Suprapubic skin (tissue), 4 donors: ENCODE data around the gene GBF1. TPM values are rescaled to one million over a fixed set of nuclear protein-coding genes. Genes with fewer than 3 reads are reported as not detected.

Source experiments
- DNase-seq, 2 donors: peaks; one replicate each; pipeline ENCODE4 v3.0.0-alpha.2; 2019; ENCODE audit warnings: low spot score in 2 of 2
- H3K27ac ChIP-seq: fragments of 200-600 bp; sonication (generic); one replicate; pipeline ENCODE4 v1.5.1; 2019
- H3K27me3 ChIP-seq: fragments of 200-600 bp; sonication (generic); one replicate; pipeline ENCODE4 v1.5.1; 2019
- H3K36me3 ChIP-seq: fragments of 200-600 bp; sonication (generic); one replicate; pipeline ENCODE4 v1.5.1; 2019
- H3K4me1 ChIP-seq: fragments of 200-600 bp; sonication (generic); one replicate; pipeline ENCODE4 v1.5.1; 2019
- H3K4me3 ChIP-seq: fragments of 200-600 bp; sonication (generic); one replicate; pipeline ENCODE4 v1.5.1; 2019; ENCODE audit warnings: mild to moderate bottlenecking
- H3K9me3 ChIP-seq: fragments of 200-600 bp; sonication (generic); one replicate; pipeline ENCODE4 v1.5.1; 2019
- EP300 ChIP-seq: sonication (generic); formaldehyde crosslinking; IDR thresholded peaks from one replicate; pipeline ENCODE4 v1.6.1; 2017; ENCODE audit warnings: antibody characterized with exemption
- POLR2A ChIP-seq, 2 donors: fragments of 450-650 bp; IDR thresholded peaks; one replicate each; pipeline ENCODE4 v1.6.1; 2017; ENCODE audit warnings: antibody characterized with exemption in 2 of 2, mild to moderate bottlenecking in 2 of 2, moderate library complexity in 2 of 2
- POLR2AphosphoS5 ChIP-seq, 3 donors: sonication (generic); formaldehyde crosslinking; IDR thresholded peaks; one replicate each; pipeline ENCODE4 v1.6.1; 2017; ENCODE audit warnings: antibody characterized with exemption in 3 of 3
- WGBS: methylation state at CpG from one replicate; pipeline ENCODE4 v1.1.5; 2018; 5-methylcytosine and 5-hydroxymethylcytosine counted together
- total RNA-seq, 4 donors: library from RNA; depleted of rRNA; stranded (reverse); fragments of >200 nt; gene quantifications; one replicate each; pipeline ENCODE4 v1.1.0, GENCODE V29; 2016
- TF ChIP-seq, protein P1 (sequence below), 2 donors: fragments of 200-600 bp in 1 of 2; fragments of 450-650 bp in 1 of 2; sonication (generic) in 1 of 2; IDR thresholded peaks; one replicate each; pipeline ENCODE4 v1.5.1; 2016 to 2019; ENCODE audit warnings: antibody characterized with exemption in 2 of 2, mild to moderate bottlenecking in 1 of 2, moderate library complexity in 1 of 2

The GBF1 gene
- total RNA-seq, 4 donors from 2014 or later: 31.0 to 56.1 (median 43.9) TPM

GRCh38 chr10:102280397-102281101 lies 35.2 kb downstream of the GBF1 start:
- DNase-seq: no peak
- no peak overlapping the region for H3K4me3 ChIP-seq
- WGBS: 5% methylated on average over 3 of the region's 3 CpGs

GRCh38 chr10:102281102-102281487 lies 35.8 kb downstream of the GBF1 start:
- Histone ChIP-seq H3K4me3 (no peak overlapping the region), H3K4me1 (peaks cover 44% of the 10 kb centered on the region), H3K27me3 (no peaks in the 10 kb centered on the region), H3K27ac (no peak overlapping the region), H3K36me3 (peaks cover 9% of the 10 kb centered on the region), H3K9me3 (no peaks in the 10 kb centered on the region)
- no peak for DNase-seq
- TF ChIP-seq POLR2A (IDR thresholded peaks at IDR 0.05) (no peak), POLR2AphosphoS5 (IDR thresholded peaks at IDR 0.05) (no peak), EP300 (no peak)
- TF ChIP-seq, protein P1, sequence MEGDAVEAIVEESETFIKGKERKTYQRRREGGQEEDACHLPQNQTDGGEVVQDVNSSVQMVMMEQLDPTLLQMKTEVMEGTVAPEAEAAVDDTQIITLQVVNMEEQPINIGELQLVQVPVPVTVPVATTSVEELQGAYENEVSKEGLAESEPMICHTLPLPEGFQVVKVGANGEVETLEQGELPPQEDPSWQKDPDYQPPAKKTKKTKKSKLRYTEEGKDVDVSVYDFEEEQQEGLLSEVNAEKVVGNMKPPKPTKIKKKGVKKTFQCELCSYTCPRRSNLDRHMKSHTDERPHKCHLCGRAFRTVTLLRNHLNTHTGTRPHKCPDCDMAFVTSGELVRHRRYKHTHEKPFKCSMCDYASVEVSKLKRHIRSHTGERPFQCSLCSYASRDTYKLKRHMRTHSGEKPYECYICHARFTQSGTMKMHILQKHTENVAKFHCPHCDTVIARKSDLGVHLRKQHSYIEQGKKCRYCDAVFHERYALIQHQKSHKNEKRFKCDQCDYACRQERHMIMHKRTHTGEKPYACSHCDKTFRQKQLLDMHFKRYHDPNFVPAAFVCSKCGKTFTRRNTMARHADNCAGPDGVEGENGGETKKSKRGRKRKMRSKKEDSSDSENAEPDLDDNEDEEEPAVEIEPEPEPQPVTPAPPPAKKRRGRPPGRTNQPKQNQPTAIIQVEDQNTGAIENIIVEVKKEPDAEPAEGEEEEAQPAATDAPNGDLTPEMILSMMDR (IDR thresholded peaks at IDR 0.05): no peak
- WGBS: 22% methylated on average over 3 of the region's 3 CpGs

More at GRCh38 chr10:102280397-102281101, 35.2 kb downstream of the GBF1 start:
- Histone ChIP-seq H3K9me3 (no peaks in the 10 kb centered on the region), H3K27ac (no peak overlapping the region), H3K27me3 (no peaks in the 10 kb centered on the region), H3K4me1 (peaks cover 38% of the 10 kb centered on the region), H3K36me3 (peaks cover 9% of the 10 kb centered on the region)
- TF ChIP-seq POLR2A (IDR thresholded peaks at IDR 0.05): no peak
- TF ChIP-seq EP300: no peak
- TF ChIP-seq, protein P1 (IDR thresholded peaks at IDR 0.05): no peak
- TF ChIP-seq POLR2AphosphoS5 (IDR thresholded peaks at IDR 0.05): no peak

- no peaks in the 10 kb centered on the region for H3K27me3 ChIP-seq
- H3K27ac ChIP-seq: peak overlapping the region; percentile 28
- DNase-seq: no peak
- H3K36me3 ChIP-seq: no peaks in the 10 kb centered on the region
- peaks cover 49% of the 10 kb centered on the region for H3K4me1 ChIP-seq
- WGBS: 34% methylated on average over 2 of the region's 2 CpGs
- no peak overlapping the region for H3K4me3 ChIP-seq
- no peaks in the 10 kb centered on the region for H3K9me3 ChIP-seq
- TF ChIP-seq POLR2A (IDR thresholded peaks at IDR 0.05) (no peak), POLR2AphosphoS5 (IDR thresholded peaks at IDR 0.05) (no peak), EP300 (no peak)
- TF ChIP-seq, protein P1 (IDR thresholded peaks at IDR 0.05): no peak
Measured at GRCh38 chr10:102283488-102283887, 38.2 kb downstream of the GBF1 start.

DNA sequence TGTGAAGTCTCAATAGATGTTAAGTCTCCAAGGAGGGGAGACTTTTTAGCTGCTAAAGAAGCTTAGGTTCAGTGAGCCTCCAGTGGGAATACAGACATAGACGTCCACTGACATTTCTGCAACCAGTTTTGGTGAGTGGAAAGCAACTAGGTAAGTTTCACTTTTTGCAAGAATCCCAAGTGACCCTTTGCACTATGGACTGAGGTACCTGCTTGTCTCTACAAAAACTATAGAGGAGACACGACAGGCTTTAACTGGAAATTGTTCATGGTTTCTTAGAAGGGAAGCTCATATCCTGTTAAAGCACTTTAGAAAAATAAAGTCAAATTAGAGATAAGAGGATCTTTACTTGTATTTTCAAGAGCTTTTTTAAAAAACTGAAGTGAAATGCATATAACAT lies 38.6 kb downstream of the GBF1 start:
- no peaks in the 10 kb centered on the region for H3K36me3 ChIP-seq
- H3K9me3 ChIP-seq: no peaks in the 10 kb centered on the region
- TF ChIP-seq POLR2AphosphoS5 (IDR thresholded peaks at IDR 0.05): no peak
- TF ChIP-seq POLR2A (IDR thresholded peaks at IDR 0.05): no peak
- no peak for TF ChIP-seq EP300
- TF ChIP-seq, protein P1 (IDR thresholded peaks at IDR 0.05): no peak
- peaks cover 49% of the 10 kb centered on the region for H3K4me1 ChIP-seq
- H3K4me3 ChIP-seq: no peak overlapping the region
- H3K27ac ChIP-seq: peak overlapping the region; percentile 28
- H3K27me3 ChIP-seq: no peaks in the 10 kb centered on the region
- whole genome bisulfite sequencing: 32% methylated on average over 2 of the region's 2 CpGs
- no peak for DNase-seq

- Histone ChIP-seq H3K27ac (peak overlapping the region; percentile 28), H3K9me3 (no peaks in the 10 kb centered on the region), H3K4me1 (peaks cover 49% of the 10 kb centered on the region), H3K4me3 (no peak overlapping the region), H3K36me3 (no peaks in the 10 kb centered on the region), H3K27me3 (no peaks in the 10 kb centered on the region)
- 64% methylated on average over 2 of the region's 2 CpGs for WGBS
- no peak for TF ChIP-seq POLR2A (IDR thresholded peaks at IDR 0.05)
- TF ChIP-seq EP300: no peak
- TF ChIP-seq, protein P1 (IDR thresholded peaks at IDR 0.05): no peak
- TF ChIP-seq POLR2AphosphoS5 (IDR thresholded peaks at IDR 0.05): no peak
- DNase-seq: no peak
Measured at GRCh38 chr10:102284531-102284930, 39.2 kb downstream of the GBF1 start.
